Thoracic aorta (tissue), 2 donors: ENCODE data around the gene GNG2. TPM values are rescaled to one million over a fixed set of nuclear protein-coding genes. Genes with fewer than 3 reads are reported as not detected.

Experiments used
- ATAC-seq: fragments of 150-250 bp; one replicate; pipeline ENCODE4 v1.8.0; 2017; ENCODE audit warnings: low read depth; ENCODE audit not compliant: insufficient number of reproducible peaks, low FRiP score
- DNase-seq: peaks from one replicate; pipeline ENCODE4 v3.0.0-alpha.2; 2020; ENCODE audit warnings: low spot score
- H3K27ac ChIP-seq, 2 donors: fragments of 200-600 bp; sonication (generic); 1 replicate in 1 of 2; 2 replicates in 1 of 2; pipeline ENCODE4 v1.5.1; 2016; ENCODE audit warnings: mild to moderate bottlenecking in 2 of 2, moderate library complexity in 2 of 2
- H3K27me3 ChIP-seq: fragments of 200-600 bp; sonication (generic); replicated peaks from 2 replicates; pipeline ENCODE4 v1.6.0; 2016; ENCODE audit warnings: mild to moderate bottlenecking; ENCODE audit not compliant: insufficient read depth
- H3K36me3 ChIP-seq: fragments of 200-600 bp; sonication (generic); one replicate; pipeline ENCODE4 v1.5.1; 2016
- H3K4me1 ChIP-seq, 2 donors: fragments of 200-600 bp; sonication (generic); 1 replicate in 1 of 2; 2 replicates in 1 of 2; pipeline versions ENCODE4 v1.5.1 to v1.6.0; 2016; ENCODE audit warnings: low read depth in 2 of 2, mild to moderate bottlenecking in 1 of 2; ENCODE audit not compliant: control insufficient read depth in 1 of 2
- H3K4me3 ChIP-seq: fragments of 200-600 bp; sonication (generic); 2 replicates; pipeline ENCODE4 v1.5.1; 2016; ENCODE audit warnings: mild to moderate bottlenecking
- H3K9me3 ChIP-seq: fragments of 200-600 bp; sonication (generic); 2 replicates; pipeline ENCODE4 v1.5.1; 2016
- total RNA-seq, 2 donors: library from RNA; depleted of rRNA; stranded (reverse); fragments of >200 nt; gene quantifications; one replicate each; pipeline versions ENCODE4 v1.1.0 to v1.2.3, GENCODE V29; 2016
- TF ChIP-seq, protein P1 (sequence below): fragments of 200-600 bp; sonication (generic); IDR thresholded peaks from one replicate; pipeline ENCODE4 v1.5.1; 2019; ENCODE audit warnings: antibody characterized with exemption

GNG2 gene
- total RNA-seq, 2 donors from 2014 or later = 8.7 to 9.3 TPM

DNA sequence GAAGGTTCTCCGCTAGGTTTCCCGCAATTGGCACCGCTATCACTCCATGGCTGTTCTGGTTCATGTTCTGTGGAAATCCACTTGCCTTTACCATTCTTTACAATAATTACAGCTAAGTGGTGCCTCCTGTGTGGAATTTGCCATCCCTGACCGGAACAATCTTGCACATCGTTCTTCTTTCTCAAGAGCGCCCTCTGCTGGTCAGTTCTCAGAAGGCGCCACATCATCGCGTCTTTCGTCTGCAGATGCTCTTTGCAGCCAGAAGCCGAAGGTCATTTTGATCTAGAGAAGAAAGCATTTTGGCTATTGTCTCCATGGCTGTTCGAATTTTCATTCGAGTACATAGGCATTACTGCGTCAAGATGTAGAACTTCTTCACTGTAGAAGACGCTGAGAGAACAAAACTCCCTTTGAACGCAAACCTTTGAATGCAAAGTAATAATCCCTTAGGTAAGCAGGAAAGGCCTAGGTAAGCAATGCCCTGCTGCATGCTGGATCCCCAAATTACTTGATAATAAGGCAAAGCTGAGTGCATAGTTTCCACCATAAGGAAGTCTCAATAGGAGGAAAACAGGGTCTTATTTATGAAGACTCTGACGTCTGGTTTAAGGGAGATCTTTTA, 118.8 kb downstream of the GNG2 start:
- H3K27ac ChIP-seq = no peak overlapping the region

DNA sequence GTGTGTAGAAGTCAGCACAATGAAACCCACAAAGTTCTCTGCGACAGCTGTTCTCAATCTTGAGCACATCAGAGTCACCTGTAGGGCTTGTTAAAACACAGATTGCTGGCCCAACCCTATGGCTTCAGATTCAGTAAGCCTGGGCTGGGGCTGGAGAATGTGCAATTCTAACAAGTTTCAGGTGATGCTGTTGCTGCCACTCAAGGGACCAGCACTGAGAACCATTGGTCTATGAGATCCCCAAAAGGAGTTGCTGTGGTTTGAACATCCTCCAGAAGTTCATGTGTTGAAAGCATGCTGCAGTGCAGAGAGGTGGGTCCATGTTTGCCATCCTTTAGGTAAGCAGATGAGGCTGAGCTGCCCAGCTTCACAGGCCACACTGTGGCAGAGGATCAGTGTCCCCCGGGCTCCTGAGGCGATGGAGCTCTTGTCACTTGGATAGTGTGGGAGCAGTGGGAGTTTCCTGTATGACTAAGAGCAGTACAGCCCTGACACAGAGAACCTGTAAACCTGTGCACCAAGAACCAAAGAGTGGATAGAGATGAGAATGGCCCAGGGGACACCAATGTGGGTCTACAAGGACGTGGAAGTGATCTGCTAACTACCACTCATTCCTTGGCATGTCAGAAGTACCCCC, 120.9 kb downstream of the GNG2 start:
- no peaks in the 10 kb centered on the region for H3K36me3 ChIP-seq
- TF ChIP-seq, protein P1, sequence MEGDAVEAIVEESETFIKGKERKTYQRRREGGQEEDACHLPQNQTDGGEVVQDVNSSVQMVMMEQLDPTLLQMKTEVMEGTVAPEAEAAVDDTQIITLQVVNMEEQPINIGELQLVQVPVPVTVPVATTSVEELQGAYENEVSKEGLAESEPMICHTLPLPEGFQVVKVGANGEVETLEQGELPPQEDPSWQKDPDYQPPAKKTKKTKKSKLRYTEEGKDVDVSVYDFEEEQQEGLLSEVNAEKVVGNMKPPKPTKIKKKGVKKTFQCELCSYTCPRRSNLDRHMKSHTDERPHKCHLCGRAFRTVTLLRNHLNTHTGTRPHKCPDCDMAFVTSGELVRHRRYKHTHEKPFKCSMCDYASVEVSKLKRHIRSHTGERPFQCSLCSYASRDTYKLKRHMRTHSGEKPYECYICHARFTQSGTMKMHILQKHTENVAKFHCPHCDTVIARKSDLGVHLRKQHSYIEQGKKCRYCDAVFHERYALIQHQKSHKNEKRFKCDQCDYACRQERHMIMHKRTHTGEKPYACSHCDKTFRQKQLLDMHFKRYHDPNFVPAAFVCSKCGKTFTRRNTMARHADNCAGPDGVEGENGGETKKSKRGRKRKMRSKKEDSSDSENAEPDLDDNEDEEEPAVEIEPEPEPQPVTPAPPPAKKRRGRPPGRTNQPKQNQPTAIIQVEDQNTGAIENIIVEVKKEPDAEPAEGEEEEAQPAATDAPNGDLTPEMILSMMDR = no peak
- DNase-seq = no peak
- peaks cover 2 to 12% of the 10 kb centered on the region in 2 donors for H3K4me1 ChIP-seq
- ATAC-seq = no peak
- H3K27me3 ChIP-seq = no peaks in the 10 kb centered on the region
- no peak overlapping the region for H3K27ac ChIP-seq
- no peaks in the 10 kb centered on the region for H3K9me3 ChIP-seq
- no peak overlapping the region for H3K4me3 ChIP-seq

More for the DNA sequence above, 118.8 kb downstream of the GNG2 start:
- no peaks in the 10 kb centered on the region for H3K27me3 ChIP-seq
- H3K4me1 ChIP-seq = peaks cover 2 to 12% of the 10 kb centered on the region in 2 donors
- TF ChIP-seq, protein P1 = peak; percentile 90
- H3K4me3 ChIP-seq = no peak overlapping the region
- H3K36me3 ChIP-seq = no peaks in the 10 kb centered on the region
- ATAC-seq (peak; percentile 75), DNase-seq (peak; percentile 46)
- no peaks in the 10 kb centered on the region for H3K9me3 ChIP-seq

DNA sequence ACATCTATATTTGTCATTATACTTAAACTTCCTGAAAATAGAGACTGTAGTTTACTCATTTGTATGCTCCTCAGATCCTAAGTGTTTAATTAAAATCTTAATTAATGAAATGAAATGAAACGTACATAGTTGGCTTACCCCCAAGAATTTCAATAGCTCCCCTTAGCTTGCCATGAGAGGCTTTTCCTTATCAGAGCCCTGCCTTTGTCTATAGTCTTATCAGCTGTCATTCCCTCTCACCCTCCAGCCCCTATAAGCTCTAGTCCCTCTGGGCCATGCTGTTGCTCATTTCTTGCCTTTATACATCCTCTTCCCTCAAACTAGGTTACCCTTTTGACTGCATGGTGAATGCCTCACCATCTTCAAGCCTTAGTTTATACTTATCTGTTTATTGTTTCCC, 127.8 kb downstream of the GNG2 start:
- H3K27ac ChIP-seq = peak overlapping the region in 1 of 2 donors; percentile 77
- H3K9me3 ChIP-seq = no peaks in the 10 kb centered on the region
- DNase-seq = no peak
- peaks cover 0 to 21% of the 10 kb centered on the region in 2 donors for H3K4me1 ChIP-seq
- H3K36me3 ChIP-seq = no peaks in the 10 kb centered on the region
- no peak overlapping the region for H3K4me3 ChIP-seq
- TF ChIP-seq, protein P1 = no peak
- no peak for ATAC-seq
- H3K27me3 ChIP-seq = no peaks in the 10 kb centered on the region

DNA sequence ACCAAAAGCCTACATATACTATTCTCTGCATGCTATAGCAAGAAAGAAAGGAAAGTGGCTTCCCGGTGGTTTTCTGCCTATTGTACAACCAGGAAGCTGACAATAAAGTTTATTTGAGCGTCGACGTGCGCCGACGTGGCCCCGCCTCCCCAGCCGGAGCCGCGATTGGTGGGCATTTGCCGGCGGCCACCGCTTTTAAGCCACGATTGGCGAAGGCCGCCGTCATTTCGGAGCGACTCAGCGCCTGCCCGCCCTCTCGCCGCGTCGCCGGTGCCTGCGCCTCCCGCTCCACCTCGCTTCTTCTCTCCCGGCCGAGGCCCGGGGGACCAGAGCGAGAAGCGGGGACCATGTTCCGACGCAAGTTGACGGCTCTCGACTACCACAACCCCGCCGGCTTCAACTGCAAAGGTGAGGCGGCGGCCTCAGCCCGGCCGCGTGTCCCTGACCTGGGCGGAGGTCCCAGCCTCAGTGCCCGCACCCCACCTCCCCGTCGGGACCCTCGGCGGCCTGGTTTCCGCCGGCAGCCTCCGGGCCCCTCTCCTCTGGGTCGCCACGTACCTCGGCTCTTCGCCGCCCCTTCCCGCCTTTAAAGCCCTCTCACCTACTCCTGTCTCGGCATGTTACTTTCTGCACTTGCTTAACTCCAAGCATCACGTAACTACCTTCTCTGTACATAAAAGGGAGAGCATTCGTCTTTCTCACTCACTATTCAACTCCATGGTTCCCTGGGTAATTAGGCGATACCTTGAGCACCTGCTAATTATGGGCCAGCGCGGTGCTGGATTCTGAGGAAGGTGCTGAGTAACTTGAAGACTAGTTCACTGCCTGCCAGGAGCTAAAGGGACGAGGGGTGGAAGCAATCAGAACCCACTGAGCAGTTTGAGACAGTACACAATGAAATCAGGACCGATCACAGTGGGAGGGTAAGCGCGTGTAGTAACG, 129.2 kb downstream of the GNG2 start, which contains the start of gene RTRAF:
TSS of gene RTRAF (plus strand) at position 254 of the 942 bp plus-strand sequence. CDS start at position 348, 94 bp downstream.
- no peaks in the 10 kb centered on the region for H3K27me3 ChIP-seq
- no peaks in the 10 kb centered on the region for H3K36me3 ChIP-seq
- peak; percentile 92 for ATAC-seq
- peak within 1 kb of the TSS; percentile 69 to 77 for H3K27ac ChIP-seq
- H3K4me3 ChIP-seq = peak within 1 kb of the TSS; percentile 85
- TF ChIP-seq, protein P1 = no peak
- DNase-seq = peak; percentile 54
- H3K9me3 ChIP-seq = no peaks in the 10 kb centered on the region
- peaks cover 0 to 21% of the 10 kb centered on the region in 2 donors for H3K4me1 ChIP-seq
